ENCODE results near the gene EHMT2.

The EHMT2 gene

DNA sequence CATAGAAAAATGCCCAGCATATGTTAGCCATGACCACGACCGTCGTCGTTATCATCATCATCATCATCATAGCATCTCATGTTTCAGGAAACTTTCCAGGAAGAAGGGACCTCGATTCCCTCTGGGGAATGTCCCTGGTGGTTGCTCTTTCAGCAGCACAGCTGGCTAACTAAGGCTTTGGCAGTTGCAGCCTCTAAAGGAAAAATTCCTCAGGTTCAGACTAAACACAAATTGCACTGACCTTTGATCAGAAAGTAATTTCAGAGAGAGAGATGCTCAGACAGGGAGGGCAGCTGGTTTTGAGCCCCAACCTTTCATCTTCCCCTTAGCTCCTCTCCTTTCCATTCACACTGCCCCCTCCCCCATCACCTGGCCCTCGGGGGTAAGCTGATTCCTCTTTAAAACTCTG, 42.8 kb upstream of the EHMT2 start:
- no peaks in the 10 kb centered on the region for H3K36me3 ChIP-seq (ENCODE audit: control insufficient read depth in 2 of 2, insufficient read depth in 1 of 2, low read length in 2 of 2)
- H3K4me3 ChIP-seq (ENCODE audit: low read depth, low read length) = no peak overlapping the region
- H3K27ac ChIP-seq (ENCODE audit: extremely low read depth, low read depth, low read length) = no peak overlapping the region
- peaks cover 5% of the 10 kb centered on the region; the same call in 1 of the 2 replicates for H3K4me1 ChIP-seq (ENCODE audit: control insufficient read depth, insufficient read depth, low read length)
- TF ChIP-seq, protein P1, sequence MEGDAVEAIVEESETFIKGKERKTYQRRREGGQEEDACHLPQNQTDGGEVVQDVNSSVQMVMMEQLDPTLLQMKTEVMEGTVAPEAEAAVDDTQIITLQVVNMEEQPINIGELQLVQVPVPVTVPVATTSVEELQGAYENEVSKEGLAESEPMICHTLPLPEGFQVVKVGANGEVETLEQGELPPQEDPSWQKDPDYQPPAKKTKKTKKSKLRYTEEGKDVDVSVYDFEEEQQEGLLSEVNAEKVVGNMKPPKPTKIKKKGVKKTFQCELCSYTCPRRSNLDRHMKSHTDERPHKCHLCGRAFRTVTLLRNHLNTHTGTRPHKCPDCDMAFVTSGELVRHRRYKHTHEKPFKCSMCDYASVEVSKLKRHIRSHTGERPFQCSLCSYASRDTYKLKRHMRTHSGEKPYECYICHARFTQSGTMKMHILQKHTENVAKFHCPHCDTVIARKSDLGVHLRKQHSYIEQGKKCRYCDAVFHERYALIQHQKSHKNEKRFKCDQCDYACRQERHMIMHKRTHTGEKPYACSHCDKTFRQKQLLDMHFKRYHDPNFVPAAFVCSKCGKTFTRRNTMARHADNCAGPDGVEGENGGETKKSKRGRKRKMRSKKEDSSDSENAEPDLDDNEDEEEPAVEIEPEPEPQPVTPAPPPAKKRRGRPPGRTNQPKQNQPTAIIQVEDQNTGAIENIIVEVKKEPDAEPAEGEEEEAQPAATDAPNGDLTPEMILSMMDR (tag by site-specific recombination; IDR thresholded peaks at IDR 0.05) = no peak
- TF ChIP-seq ZNF335 (tag by site-specific recombination; conservative IDR thresholded peaks at IDR 0.05) (peak; percentile 43), FEZF1 (tag by site-specific recombination; IDR thresholded peaks at IDR 0.05) (0 out of 2 replicates have a peak, but pooled peaks have one; percentile 22), ZNF513 (tag by site-specific recombination; IDR thresholded peaks at IDR 0.05) (peak; percentile 75), YY1 (tag by site-specific recombination; IDR thresholded peaks at IDR 0.05) (no peak)
- TF ChIP-seq, protein P2, sequence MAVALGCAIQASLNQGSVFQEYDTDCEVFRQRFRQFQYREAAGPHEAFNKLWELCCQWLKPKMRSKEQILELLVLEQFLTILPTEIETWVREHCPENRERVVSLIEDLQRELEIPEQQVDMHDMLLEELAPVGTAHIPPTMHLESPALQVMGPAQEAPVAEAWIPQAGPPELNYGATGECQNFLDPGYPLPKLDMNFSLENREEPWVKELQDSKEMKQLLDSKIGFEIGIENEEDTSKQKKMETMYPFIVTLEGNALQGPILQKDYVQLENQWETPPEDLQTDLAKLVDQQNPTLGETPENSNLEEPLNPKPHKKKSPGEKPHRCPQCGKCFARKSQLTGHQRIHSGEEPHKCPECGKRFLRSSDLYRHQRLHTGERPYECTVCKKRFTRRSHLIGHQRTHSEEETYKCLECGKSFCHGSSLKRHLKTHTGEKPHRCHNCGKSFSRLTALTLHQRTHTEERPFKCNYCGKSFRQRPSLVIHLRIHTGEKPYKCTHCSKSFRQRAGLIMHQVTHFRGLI (tag by site-specific recombination; IDR thresholded peaks at IDR 0.05) = no peak
- no peaks in the 10 kb centered on the region for H3K9me3 ChIP-seq (ENCODE audit: control insufficient read depth, insufficient read depth, low read depth, low read length)
- ChIA-PET CTCF (interaction anchor here (0.5 to 7.7 kb wide), 5 partner anchors 10 to 356 kb away, joined by 3 to 70 read pairs (median 3); no protein-coding TSS in a partner anchor), POLR2A (interaction anchor here (1.1 to 2.6 kb wide), 3 partner anchors 10 to 32 kb away, joined by 5 to 17 read pairs (median 5); partner anchors contain the start of gene DXO)

DNA sequence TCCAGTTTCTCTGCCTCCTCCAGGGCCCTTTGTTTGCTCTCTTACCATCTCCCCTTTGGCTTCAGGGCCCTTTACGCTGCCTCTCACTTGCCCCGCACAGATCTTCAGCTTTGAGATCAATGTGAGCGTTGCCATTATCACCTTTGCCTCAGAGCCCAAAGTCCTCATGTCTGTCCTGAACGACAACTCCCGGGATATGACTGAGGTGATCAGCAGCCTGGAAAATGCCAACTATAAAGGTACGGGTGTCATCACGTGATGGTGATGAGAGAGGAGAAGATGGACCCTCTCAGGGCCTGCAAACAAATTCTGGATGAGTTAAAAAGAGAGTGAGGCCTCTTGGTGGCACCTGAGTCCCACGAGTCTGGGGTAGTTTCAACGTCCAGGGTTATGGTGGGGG, 38.3 kb upstream of the EHMT2 start:
- H3K36me3 ChIP-seq (ENCODE audit: control insufficient read depth in 2 of 2, insufficient read depth in 1 of 2, low read length in 2 of 2) = no peaks in the 10 kb centered on the region
- POLR2A ChIA-PET = no interaction called here
- CTCF ChIA-PET = interaction anchor here (0.7 to 2.1 kb wide), 5 partner anchors 12 to 105 kb away, joined by 3 to 10 read pairs (median 3); no protein-coding TSS in a partner anchor
- no peaks in the 10 kb centered on the region for H3K9me3 ChIP-seq (ENCODE audit: control insufficient read depth, insufficient read depth, low read depth, low read length)
- H3K4me1 ChIP-seq (ENCODE audit: control insufficient read depth, insufficient read depth, low read length) = peaks cover 5% of the 10 kb centered on the region; the same call in 1 of the 2 replicates
- no peak overlapping the region for H3K4me3 ChIP-seq (ENCODE audit: low read depth, low read length)
- H3K27ac ChIP-seq (ENCODE audit: extremely low read depth, low read depth, low read length) = no peak overlapping the region
- TF ChIP-seq FEZF1 (tag by site-specific recombination; IDR thresholded peaks at IDR 0.05) (no peak), SCRT2 (tag by site-specific recombination; IDR thresholded peaks at IDR 0.05) (no peak), ZNF704 (tag by site-specific recombination; IDR thresholded peaks at IDR 0.05) (no peak), ZBTB8A (tag by site-specific recombination; IDR thresholded peaks at IDR 0.05) (no peak), BCL6B (tag by site-specific recombination; IDR thresholded peaks at IDR 0.05) (no peak), ZNF529 (tag by site-specific recombination; IDR thresholded peaks at IDR 0.05; ENCODE audit: insufficient replicate concordance) (no peak), ZNF629 (tag by site-specific recombination; IDR thresholded peaks at IDR 0.05) (no peak), ZNF600 (tag by site-specific recombination; IDR thresholded peaks at IDR 0.05) (no peak), ZNF23 (tag by site-specific recombination; IDR thresholded peaks at IDR 0.05; ENCODE audit: borderline replicate concordance) (no peak), BCL11A (tag by site-specific recombination; IDR thresholded peaks at IDR 0.05; ENCODE audit: low read depth) (no peak)
- TF ChIP-seq, protein P3, sequence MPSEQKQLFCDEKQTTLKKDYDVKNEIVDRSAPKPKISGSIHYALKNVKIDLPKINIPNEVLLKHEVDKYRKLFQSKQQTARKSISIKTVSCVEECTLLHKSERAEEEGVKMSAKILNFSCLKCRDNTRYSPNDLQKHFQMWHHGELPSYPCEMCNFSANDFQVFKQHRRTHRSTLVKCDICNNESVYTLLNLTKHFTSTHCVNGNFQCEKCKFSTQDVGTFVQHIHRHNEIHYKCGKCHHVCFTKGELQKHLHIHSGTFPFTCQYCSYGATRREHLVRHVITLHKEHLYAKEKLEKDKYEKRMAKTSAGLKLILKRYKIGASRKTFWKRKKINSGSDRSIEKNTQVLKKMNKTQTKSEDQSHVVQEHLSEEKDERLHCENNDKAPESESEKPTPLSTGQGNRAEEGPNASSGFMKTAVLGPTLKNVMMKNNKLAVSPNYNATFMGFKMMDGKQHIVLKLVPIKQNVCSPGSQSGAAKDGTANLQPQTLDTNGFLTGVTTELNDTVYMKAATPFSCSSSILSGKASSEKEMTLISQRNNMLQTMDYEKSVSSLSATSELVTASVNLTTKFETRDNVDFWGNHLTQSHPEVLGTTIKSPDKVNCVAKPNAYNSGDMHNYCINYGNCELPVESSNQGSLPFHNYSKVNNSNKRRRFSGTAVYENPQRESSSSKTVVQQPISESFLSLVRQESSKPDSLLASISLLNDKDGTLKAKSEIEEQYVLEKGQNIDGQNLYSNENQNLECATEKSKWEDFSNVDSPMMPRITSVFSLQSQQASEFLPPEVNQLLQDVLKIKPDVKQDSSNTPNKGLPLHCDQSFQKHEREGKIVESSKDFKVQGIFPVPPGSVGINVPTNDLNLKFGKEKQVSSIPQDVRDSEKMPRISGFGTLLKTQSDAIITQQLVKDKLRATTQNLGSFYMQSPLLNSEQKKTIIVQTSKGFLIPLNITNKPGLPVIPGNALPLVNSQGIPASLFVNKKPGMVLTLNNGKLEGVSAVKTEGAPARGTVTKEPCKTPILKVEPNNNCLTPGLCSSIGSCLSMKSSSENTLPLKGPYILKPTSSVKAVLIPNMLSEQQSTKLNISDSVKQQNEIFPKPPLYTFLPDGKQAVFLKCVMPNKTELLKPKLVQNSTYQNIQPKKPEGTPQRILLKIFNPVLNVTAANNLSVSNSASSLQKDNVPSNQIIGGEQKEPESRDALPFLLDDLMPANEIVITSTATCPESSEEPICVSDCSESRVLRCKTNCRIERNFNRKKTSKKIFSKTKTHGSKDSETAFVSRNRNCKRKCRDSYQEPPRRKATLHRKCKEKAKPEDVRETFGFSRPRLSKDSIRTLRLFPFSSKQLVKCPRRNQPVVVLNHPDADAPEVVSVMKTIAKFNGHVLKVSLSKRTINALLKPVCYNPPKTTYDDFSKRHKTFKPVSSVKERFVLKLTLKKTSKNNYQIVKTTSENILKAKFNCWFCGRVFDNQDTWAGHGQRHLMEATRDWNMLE (tag by site-specific recombination; conservative IDR thresholded peaks at IDR 0.05; ENCODE audit: low read depth) = no peak
- TF ChIP-seq, protein P4, sequence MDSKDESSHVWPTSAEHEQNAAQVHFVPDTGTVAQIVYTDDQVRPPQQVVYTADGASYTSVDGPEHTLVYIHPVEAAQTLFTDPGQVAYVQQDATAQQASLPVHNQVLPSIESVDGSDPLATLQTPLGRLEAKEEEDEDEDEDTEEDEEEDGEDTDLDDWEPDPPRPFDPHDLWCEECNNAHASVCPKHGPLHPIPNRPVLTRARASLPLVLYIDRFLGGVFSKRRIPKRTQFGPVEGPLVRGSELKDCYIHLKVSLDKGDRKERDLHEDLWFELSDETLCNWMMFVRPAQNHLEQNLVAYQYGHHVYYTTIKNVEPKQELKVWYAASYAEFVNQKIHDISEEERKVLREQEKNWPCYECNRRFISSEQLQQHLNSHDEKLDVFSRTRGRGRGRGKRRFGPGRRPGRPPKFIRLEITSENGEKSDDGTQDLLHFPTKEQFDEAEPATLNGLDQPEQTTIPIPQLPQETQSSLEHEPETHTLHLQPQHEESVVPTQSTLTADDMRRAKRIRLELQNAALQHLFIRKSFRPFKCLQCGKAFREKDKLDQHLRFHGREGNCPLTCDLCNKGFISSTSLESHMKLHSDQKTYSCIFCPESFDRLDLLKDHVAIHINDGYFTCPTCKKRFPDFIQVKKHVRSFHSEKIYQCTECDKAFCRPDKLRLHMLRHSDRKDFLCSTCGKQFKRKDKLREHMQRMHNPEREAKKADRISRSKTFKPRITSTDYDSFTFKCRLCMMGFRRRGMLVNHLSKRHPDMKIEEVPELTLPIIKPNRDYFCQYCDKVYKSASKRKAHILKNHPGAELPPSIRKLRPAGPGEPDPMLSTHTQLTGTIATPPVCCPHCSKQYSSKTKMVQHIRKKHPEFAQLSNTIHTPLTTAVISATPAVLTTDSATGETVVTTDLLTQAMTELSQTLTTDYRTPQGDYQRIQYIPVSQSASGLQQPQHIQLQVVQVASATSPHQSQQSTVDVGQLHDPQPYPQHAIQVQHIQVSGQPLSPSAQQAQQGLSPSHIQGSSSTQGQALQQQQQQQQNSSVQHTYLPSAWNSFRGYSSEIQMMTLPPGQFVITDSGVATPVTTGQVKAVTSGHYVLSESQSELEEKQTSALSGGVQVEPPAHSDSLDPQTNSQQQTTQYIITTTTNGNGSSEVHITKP (tag by site-specific recombination; IDR thresholded peaks at IDR 0.05) = no peak
